Activated T-cell treated with anti-CD3 and anti-CD28 coated beads for 4 hours (primary cell): ENCODE data around the gene PATL2.
"Not testable (repeated sequence)": the region's sequence is repeated elsewhere in the genome, so short reads cannot be mapped to it uniquely, and the experiment has no call there.

Experiments
- DNase-seq: peaks from one replicate; pipeline ENCODE4 v3.0.0-alpha.2; 2020

The PATL2 gene

DNA sequence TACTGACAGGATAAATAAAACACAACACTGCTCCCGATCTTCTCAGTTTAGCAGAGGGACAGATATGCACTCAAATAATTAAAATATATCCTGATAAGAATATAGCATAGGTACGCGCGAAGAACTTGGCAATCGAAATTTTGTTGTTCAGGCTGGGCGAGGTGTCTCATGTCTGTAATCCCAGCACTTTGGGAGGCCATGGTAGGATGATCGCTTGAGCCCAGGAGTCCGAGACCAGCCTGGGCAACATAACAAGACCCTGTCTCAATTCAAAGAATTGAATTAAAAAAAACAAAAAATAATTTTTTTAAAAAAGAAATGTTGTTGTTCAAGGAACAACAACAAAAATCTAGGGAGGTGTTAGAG is 7.8 kb upstream of the PATL2 start:
- no peak for DNase-seq

DNA sequence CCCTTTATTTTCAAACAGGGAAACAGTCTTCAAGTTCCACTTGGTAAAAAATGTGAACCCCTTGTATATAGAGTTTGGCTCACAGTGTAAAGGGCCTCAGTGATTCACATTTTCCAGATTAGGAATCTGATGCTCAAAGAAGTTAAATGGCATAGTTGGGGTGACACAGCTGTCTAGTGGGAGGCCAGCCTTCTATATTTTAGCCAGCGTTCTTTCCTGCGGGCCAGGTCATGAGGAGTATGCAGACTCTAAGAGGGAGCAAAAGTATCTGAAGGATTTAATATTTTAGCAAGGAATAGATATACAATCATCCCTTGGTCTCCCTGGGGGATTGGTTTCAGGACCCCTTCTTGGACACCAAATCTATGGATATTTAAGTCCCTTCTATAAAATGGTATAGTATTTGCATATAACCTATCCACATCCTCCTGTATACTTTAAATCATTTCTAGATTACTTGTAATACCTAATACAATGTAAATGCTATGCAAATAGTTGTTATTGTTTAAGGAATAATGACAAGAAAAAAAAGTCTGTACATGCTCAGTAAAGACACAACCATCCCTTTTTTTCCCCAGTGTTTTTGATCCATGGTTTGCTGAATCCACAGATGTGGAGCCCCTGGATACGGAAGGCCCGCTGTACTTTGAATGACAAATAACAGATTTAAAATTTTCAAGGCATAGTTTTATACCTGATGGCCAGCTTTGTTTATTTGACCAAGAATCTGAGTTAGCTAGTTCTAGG is 7.2 kb upstream of the PATL2 start:
- no peak for DNase-seq

GRCh38 chr15:44716983-44717602 is 6.0 kb upstream of the PATL2 start:
- no peak for DNase-seq

- DNase-seq: no peak
Observed at GRCh38 chr15:44715797-44716334, 4.7 kb upstream of the PATL2 start.

DNA sequence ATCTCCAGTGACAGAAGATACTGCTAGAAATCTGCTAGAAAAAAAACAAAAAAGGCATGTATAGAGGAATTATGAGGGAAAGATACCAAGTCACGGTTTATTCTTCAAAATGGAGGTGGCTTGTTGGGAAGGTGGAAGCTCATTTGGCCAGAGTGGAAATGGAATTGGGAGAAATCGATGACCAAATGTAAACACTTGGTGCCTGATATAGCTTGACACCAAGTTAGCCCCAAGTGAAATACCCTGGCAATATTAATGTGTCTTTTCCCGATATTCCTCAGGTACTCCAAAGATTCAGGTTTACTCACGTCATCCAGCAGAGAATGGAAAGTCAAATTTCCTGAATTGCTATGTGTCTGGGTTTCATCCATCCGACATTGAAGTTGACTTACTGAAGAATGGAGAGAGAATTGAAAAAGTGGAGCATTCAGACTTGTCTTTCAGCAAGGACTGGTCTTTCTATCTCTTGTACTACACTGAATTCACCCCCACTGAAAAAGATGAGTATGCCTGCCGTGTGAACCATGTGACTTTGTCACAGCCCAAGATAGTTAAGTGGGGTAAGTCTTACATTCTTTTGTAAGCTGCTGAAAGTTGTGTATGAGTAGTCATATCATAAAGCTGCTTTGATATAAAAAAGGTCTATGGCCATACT is 4.1 kb upstream of the PATL2 start:
- DNase-seq: no peak

DNA sequence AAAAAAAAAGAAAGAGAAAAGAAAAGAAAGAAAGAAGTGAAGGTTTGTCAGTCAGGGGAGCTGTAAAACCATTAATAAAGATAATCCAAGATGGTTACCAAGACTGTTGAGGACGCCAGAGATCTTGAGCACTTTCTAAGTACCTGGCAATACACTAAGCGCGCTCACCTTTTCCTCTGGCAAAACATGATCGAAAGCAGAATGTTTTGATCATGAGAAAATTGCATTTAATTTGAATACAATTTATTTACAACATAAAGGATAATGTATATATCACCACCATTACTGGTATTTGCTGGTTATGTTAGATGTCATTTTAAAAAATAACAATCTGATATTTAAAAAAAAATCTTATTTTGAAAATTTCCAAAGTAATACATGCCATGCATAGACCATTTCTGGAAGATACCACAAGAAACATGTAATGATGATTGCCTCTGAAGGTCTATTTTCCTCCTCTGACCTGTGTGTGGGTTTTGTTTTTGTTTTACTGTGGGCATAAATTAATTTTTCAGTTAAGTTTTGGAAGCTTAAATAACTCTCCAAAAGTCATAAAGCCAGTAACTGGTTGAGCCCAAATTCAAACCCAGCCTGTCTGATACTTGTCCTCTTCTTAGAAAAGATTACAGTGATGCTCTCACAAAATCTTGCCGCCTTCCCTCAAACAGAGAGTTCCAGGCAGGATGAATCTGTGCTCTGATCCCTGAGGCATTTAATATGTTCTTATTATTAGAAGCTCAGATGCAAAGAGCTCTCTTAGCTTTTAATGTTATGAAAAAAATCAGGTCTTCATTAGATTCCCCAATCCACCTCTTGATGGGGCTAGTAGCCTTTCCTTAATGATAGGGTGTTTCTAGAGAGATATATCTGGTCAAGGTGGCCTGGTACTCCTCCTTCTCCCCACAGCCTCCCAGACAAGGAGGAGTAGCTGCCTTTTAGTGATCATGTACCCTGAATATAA is 2.2 kb upstream of the PATL2 start:
- no peak for DNase-seq

GRCh38 chr15:44712346-44713005 is 1.4 kb upstream of the PATL2 start:
- no peak for DNase-seq

- no peak for DNase-seq
Observed at GRCh38 chr15:44711743-44712345, 721 bp upstream of the PATL2 start.

DNA sequence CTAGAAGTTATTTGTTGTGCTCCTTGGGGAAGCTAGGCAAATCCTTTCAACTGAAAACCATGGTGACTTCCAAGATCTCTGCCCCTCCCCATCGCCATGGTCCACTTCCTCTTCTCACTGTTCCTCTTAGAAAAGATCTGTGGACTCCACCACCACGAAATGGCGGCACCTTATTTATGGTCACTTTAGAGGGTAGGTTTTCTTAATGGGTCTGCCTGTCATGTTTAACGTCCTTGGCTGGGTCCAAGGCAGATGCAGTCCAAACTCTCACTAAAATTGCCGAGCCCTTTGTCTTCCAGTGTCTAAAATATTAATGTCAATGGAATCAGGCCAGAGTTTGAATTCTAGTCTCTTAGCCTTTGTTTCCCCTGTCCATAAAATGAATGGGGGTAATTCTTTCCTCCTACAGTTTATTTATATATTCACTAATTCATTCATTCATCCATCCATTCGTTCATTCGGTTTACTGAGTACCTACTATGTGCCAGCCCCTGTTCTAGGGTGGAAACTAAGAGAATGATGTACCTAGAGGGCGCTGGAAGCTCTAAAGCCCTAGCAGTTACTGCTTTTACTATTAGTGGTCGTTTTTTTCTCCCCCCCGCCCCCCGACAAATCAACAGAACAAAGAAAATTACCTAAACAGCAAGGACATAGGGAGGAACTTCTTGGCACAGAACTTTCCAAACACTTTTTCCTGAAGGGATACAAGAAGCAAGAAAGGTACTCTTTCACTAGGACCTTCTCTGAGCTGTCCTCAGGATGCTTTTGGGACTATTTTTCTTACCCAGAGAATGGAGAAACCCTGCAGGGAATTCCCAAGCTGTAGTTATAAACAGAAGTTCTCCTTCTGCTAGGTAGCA is 657 bp downstream of the PATL2 start:
- no peak for DNase-seq

GRCh38 chr15:44706946-44707636 is 4.0 kb downstream of the PATL2 start:
- no peak for DNase-seq

DNA sequence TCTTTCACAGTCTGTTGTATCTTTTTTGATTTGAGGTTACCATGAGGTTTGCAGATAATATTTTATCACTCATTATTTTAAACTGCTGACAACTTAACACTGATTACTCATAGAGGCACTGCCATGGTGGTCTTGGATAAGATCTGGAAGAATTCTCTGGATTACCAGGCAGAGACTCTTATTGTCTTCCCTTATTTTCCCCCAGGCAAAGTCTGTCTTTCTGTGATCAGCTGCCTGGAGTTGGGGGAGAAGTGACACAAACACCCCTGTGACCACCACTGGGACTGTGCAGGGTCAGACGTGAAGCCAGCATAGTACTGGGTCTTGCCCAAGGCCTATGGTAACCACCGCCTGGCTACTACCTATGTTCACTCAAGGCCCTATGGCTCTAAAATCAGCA is 4.7 kb downstream of the PATL2 start:
- no peak for DNase-seq

DNA sequence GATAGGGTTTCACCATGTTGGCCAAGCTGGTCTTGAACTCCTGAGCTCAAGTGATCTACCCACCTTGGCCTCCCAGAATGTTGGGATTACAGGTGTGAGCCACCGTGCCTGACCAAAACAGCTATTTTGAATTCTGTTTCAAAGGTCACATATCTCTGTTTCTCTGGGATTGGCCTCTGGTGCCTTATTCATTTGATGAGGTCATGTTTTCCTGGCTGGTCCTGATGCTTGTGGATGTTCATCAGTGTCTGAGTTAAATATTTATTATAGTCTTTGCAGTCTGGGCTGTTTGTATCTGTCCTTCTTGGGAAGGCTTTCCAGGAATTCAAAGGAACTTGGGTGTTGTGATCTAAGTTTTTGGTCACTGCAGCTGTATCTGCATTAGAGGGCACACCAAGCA is 5.1 kb downstream of the PATL2 start:
- no peak for DNase-seq

DNA sequence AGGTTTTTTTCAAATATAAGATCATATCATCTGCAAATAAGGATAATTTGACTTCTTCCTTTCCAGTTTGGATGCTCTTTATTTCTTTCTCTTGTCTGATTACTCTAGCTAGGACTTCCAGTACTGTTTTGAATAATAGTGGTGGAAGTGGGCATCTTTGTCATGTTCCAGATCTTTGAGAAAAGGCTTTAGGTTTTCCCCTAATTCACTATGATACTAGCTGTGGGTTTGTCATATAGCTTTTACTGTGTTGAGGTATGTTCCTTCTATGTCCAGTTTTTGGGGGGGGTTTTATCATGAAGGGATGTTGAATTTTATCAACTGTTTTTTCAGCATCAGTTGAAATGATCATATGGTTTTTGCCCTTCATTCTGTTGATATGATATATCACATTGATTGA is 10.4 kb downstream of the PATL2 start:
- not testable (repeated sequence) for DNase-seq

DNA sequence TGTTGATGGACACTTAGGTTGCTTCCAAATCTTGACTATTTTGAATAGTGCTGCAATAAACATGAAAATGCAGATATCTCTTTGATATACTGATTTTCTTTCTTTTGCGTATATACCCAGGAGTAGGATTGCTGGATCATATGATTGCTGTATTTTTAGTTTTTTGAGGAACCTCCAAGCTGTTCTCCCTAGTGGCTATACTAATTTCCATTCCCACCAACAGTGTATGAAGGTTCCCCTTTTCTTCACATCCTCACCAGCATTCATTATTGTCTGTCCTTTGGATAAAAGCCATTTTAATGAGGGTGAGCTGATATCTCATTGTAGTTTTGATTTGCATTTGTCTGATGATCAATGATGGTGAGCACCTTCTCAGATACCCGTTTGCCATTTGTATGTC is 12.5 kb downstream of the PATL2 start:
- DNase-seq: no peak

- DNase-seq: no peak
Observed at GRCh38 chr15:44697014-44697413, 14.1 kb downstream of the PATL2 start.

DNA sequence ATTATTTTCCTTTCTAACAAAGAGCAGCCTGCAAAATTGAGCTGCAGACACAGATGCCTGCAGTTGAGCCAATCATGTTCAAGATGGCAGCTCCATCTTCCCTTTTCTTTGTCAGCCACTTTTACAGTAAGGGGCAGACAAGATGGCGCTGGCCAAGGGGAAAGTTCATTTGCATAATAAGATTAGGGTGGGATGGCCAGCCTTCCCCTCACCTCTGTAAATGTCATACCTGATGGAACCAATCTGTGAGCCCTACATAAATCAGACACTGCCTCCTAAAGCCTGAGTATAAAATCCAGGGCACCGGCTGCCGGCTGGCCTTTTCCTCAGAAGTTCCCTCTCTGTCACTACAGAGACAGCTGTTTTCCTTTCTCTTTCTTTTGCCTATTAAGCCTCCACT is 15.8 kb downstream of the PATL2 start:
- no peak for DNase-seq

- no peak for DNase-seq
Observed at GRCh38 chr15:44694416-44694815, 16.7 kb downstream of the PATL2 start.

DNA sequence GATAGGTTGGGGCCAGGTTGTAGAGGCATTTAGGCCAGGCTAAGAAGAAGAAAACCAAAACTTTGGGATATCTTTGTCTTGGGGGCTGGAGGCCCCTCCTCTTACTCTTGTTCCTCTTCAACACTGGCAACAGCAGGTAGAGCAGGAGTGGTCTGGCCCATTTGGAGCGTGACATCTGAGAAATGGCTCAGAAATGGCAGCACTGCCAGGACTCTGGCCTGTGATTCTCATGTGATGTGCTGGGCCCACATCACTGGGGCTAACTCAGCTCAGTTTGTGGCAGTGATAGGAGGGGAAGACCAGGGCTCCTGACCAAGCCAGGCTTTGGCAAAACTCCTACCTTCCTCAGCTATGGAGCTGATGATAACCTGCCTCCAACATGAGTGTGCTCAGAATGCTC is 18.5 kb downstream of the PATL2 start:
- no peak for DNase-seq

DNA sequence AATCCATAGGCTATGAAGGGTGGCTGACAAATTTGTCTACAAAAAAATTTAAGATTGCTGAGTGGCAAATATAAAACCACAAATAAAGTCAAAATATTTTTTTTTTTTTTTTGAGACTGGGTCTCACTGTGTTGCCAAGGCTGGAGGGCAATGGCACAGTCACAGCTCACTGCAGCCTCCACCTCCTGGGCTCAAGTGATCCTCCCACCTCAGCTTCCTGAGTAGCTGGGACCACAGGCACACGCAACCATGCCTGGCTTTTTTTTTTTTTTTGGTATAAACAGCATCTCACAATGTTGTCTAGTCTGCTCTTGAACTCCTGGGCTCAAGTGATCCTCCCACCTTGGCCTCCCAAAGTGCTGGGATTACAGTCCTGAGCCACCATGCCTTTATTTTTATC is 20.9 kb downstream of the PATL2 start:
- DNase-seq: not testable (repeated sequence)

DNA sequence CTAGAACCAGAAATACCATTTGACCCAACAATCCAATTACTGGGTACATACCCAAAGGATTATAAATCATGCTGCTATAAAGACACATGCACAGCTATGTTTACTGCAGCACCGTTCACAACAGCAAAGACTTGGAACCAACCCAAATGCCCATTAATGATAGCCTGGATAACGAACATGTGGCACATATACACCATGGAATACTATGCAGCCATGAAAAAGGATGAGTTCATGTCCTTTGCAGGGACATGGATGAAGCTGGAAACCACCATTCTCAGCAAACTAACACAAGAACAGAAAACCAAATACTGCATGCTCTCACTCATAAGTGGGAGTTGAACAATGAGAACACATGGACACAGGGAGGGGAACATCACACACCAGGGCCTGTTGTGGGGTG is 21.8 kb downstream of the PATL2 start:
- DNase-seq: not testable (repeated sequence)
